Measurements from ENCODE around the gene CCDC188.

The CCDC188 gene

GRCh38 chr22:20132686-20133246, 18.1 kb downstream of the CCDC188 start:
- DNase-seq (ENCODE audit: low read depth in 2 of 2): no peak

- DNase-seq (ENCODE audit: low read depth in 2 of 2): no peak
Measured at GRCh38 chr22:20131859-20132685, 18.8 kb downstream of the CCDC188 start.

DNA sequence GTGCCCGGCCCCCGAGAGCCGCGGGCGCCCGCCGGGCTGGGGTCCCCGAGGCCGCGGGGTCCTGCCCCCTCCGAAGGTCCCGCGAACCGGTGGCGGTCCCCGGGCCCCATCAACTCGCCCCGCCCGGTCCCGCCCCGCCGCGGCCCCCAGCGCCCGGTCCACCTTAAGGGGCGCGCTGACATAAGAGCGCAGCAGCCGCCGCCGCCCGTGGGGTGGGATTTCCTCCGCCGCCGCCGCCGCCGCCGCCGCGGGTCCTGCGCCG, 19.3 kb downstream of the CCDC188 start, which contains the start of gene ZDHHC8:
ZDHHC8 (plus strand) TSS at position 208 of the 262 bp plus-strand sequence. CDS start 144 bp downstream, outside the sequence.
- DNase-seq (ENCODE audit: low read depth in 2 of 2): peak in 1 of 2 donors; percentile 36

DNA sequence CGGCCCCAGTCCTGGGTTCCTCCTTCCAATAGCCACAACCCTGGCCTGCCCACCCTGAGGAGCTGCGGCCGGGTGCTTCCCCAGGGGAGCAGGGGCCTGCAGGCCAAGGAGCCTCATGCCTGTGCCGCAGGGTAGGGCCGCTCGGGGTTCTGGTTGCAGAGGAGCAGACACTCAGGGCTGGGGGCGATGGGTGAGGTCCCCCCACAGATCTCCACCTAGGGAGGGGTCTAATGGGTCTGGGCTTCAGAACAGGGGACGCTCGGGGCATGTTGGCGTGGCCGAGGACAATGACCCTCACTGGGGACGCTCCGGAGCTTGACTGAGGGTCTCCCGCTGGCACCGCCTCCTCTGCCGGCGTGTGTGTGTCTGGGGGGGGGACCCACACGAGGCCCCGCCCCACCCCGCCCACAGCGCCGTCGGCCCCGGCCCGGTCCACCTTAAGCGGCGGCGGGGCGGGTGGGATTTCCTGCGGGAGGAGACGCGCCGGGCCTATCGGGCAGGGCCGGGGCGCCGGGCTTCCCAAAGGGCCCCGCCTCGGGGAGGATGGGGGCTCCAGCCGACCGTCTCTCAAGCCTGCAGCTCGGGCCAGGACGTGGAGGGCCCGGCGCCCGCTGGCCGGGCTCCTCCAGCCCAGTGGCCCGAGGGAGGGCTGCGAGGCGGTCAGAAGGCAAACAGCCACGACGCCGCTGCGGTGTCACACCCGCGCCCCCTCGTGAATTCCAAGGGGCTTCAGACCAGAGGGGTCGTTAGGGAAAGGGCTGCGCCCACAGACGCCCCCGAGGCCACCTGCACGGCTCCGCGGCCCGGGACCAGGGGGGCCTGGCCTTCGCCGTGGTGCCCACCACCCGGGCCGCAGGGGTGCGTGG, 19.9 kb downstream of the CCDC188 start:
- DNase-seq (ENCODE audit: low read depth in 2 of 2): peak; percentile 70 to 72

DNA sequence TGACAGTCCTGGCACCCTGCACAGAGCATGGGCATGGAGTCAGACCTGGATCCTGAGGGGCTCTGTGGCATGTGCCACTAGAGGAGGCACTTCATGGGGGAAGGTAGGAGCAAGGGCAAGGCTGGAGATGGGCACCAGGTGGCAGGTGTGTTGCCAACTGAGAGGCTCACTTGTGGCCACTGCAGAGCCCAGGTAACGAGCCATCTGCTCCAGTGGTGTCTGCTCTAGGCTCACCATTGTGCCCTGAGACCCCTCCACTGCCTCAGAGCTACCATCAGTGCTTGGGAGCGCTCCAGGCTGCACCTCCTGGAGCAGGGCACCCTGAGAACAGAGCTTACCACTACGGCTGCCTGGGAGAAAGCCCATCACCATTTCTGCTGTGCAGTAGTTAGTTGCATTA, 20.5 kb downstream of the CCDC188 start:
- no peak for DNase-seq (ENCODE audit: low read depth in 2 of 2)

- no peak for DNase-seq (ENCODE audit: low read depth in 2 of 2)
Measured at GRCh38 chr22:20129747-20130014, 21.2 kb downstream of the CCDC188 start.

DNA sequence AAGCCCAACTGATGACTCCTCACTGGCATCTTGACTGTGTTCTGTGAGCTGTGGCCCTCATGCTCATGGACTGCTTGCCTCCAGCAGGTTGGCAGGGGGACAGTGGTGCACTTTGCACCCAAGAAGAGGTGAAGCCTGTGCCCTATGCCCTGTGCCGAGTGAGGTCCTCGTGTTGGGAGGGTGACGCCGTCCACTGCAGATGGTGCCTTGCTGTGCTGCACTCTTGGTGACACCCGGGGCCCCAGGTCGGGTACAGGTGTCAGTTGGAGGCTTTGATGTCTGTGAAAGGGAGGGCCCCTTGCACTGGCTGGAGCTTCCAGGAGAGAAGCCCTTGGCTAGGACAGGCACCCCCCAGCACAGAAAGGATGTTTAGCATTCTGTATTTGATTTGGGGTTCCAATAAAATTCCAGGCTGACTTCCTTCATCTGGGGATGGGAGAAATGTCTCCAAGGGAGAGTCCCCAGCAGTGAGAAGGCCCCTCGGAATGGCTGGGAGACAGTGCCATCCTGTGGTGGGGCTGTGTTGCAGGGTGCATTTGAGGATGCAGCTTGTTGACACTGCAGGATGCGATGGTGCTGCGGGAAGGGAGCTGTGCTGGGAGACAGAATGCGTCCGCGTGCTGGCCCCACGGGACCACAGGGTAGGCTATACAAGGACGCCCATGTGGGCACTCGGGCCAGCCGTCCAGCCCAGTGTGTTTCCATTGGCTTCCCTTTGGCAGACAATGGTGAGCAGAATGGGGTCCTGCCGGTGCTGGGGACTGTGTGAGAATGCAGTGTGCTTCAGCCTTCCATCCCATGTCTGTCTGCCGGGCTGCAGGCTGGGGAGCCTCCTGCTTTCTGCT, 21.7 kb downstream of the CCDC188 start:
- peak; percentile 25 to 31 for DNase-seq (ENCODE audit: low read depth in 2 of 2)

DNA sequence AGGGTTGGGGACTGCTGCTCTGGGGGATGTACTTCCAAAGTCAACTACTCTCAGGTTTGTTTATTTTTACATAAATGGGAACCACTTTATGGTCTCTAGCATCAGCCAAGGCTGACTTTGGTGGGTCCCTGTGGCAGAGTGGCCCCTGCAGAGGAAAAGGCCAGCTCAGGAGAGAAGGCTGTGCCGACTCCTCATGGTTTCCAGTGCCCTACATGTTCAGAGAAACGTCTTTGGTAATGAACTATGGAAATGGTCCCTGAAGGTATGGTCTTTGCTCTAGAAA, 22.3 kb downstream of the CCDC188 start:
- DNase-seq (ENCODE audit: low read depth in 2 of 2): no peak

DNA sequence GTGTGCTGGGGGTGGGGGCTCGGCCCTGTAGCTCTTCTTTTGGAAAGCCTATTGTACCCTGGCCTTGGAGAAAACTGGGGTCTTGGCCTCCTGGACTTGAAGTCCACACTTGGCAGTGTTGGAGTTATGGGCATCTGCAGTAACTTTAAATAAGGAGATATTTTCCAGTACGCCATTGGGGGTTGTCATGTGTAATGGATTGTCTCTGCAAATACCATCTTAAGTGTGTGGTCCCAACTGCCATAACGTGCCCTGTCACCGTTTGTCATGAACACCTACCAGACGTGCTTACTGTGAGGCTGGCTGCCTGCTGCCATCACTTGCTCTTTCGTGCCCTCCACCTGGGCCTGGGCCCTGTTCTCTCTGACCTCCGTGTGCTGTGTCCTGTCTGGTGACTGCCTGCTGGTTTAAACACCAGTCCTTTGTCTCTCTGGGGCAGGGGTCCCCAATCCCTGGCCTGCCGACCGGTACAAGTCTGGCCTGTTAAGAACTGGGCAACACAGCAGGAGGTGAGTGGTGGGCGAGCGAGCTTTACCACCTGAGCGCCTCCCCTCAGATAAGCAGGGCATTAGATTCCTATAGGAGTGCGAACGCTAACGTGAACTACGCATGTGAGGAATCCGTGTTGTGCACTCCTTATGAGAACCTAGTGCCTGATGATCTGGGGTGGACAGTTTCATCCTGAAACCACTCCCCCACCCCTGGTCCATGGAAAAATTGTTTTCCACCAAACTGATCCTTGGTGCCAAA, 22.8 kb downstream of the CCDC188 start:
- DNase-seq (ENCODE audit: low read depth in 2 of 2): no peak

DNA sequence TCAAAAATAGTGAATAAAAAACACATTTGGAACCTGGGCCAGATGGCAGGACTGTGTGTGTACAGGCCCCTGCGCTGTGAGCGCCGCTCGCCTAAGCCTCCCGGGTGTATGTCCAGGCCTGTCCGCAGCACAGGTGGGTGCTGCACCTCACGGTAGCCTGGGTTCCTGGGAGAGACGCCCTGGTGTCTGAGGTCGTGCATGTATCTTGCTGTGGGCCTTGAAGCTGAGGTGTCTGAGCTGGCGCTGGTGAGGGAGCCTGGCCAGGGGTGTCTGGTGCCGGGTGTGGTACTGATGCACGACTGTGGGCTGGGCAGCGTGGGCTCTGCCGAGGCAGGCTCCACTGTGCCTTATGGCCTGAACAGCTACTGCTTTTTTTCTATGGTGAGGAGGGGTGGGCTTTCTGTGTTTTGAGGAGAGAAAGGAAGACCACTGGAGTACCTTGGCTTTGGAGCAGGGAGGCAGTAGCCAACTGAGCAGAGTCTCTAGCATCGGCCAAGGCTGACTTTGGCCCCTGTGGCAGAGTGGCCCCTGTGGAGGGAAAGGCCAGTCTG, 23.5 kb downstream of the CCDC188 start:
- no peak for DNase-seq (ENCODE audit: low read depth in 2 of 2)

GRCh38 chr22:20126284-20127029, 24.4 kb downstream of the CCDC188 start:
- no peak for DNase-seq (ENCODE audit: low read depth in 2 of 2)

DNA sequence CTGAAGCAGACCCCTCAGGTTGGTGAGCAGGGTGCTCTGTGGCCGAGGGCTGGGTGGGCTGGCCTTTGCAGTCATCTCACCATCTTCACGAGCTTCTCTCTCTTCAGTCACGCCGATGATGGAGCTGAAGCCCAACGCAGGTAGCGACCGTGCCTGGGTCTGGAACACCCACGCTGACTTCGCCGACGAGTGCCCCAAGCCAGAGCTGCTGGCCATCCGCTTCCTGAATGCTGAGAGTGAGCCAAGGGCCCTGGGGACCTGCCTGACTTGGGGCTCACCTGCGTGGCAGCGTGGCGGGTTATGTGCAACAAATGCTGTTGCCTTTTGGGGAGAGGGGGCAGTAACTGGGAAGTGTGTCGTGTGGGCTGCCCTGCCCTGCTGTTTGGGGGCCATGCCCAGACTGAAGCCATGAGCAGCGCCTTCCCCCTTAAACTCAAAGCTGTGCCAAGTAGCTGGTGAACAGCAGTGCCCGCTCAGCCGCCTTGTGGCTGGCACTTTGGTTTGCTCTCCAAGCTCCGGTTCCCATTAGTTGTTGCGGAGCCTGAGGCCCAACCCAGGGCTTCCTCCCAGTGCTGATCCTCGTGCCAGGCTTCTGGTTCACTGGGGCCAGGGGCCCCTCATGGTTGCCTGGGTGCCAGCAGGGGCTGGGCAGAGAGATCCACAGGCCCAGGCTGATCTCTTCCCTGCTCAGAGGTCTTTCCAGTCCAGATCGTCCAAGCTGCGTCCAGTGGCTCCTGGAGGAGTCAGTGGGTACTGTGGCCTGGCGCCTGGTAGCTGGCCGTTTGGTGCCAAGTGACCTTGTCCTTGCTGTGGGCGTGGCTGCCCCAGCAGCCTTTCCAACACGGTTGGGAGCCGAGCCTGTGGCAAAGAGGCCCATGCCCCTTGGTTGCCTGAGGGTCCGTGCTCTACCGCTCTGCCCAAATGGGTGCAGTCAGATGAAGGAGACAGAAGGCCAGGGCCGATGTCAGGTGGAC, 25.4 kb downstream of the CCDC188 start:
- DNase-seq (ENCODE audit: low read depth in 2 of 2): no peak

- DNase-seq (ENCODE audit: low read depth in 2 of 2): no peak
Measured at GRCh38 chr22:20124083-20124787, 26.6 kb downstream of the CCDC188 start.

GRCh38 chr22:20123366-20124082, 27.3 kb downstream of the CCDC188 start:
- no peak for DNase-seq (ENCODE audit: low read depth in 2 of 2)

DNA sequence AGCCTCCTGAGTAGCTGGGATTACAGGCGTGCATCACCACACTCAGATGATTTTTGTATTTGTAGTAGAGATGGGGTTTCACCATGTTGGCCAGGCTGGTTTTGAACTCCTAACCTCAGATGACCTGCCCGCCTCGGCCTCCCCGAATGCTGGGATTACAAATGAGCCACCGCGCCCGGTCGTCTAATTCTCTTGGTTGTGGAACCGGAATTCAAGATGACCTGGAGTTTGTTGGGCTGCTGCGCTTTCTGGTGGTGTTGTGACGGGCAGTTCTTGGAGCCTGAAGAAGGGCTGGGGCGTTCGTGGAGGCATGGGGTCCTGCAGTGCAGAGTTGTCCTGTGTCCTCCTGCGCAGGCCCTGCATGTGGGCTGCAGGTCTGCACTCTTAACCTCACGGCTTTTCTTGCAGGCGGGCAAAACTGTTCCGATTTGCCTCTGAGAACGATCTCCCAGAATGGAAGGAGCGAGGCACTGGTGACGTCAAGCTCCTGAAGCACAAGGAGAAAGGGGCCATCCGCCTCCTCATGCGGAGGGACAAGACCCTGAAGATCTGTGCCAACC, 28.9 kb downstream of the CCDC188 start:
- no peak for DNase-seq (ENCODE audit: low read depth in 2 of 2)

GRCh38 chr22:20118300-20119020, 32.4 kb downstream of the CCDC188 start:
- DNase-seq (ENCODE audit: low read depth in 2 of 2): no peak

Measured in stimulated activated CD8-positive, alpha-beta memory T cell treated with anti-CD3 and anti-CD28 coated beads, Interleukin-15, amount 100 ng/mL, for 48 hours (primary cell).